GM18526 (cell line): Measurements from ENCODE around the gene C17orf114.

Experiments used
- POLR2A ChIP-seq: IDR thresholded peaks from 3 replicates; pipeline ENCODE4 v1.6.1; 2011; ENCODE audit not compliant: insufficient read length; ENCODE audit errors: extremely low read depth

C17orf114 gene

DNA sequence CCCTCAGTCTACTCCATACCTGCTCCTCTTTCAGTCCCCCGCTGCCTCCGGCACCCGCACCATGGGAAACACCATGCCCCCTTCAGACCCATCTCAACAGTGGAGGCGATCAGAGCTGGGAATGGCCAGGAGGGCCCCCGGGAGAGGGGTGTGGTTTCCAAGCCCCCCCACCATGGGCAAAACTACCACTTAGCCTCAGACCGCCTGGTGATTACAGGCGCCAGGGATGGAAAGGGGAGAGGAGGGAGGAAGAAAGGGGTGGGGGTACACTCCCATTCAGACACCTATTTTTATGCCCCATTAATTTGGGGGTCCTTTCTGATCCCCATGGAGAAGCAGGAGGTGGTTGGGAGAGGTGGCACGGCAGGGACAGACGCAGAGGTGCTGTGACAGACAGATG is at the start of gene C17orf114:
C17orf114 (minus strand) TSS at position 101 of the 400 bp plus-strand sequence.
- no peak for TF ChIP-seq POLR2A

DNA sequence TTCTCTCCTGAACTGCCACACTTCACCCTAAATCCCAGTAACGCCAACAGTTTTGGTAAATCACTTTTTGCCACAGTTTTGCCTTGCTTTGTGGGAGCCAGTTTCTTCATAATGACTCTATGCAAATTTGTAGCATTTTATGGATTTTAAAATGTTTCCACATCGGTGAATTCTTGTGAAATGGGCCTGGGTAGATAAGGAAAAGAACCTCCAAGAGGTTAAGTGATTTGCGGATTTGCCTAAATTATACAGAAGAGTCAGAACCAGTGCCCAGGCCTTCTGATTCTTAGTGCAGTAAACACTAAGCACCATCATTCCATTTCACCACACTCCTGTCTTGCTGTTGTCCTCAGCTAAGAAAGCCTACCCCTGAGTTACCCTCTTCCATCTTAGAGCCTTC is 49.0 kb upstream of the C17orf114 start:
- no peak for TF ChIP-seq POLR2A

DNA sequence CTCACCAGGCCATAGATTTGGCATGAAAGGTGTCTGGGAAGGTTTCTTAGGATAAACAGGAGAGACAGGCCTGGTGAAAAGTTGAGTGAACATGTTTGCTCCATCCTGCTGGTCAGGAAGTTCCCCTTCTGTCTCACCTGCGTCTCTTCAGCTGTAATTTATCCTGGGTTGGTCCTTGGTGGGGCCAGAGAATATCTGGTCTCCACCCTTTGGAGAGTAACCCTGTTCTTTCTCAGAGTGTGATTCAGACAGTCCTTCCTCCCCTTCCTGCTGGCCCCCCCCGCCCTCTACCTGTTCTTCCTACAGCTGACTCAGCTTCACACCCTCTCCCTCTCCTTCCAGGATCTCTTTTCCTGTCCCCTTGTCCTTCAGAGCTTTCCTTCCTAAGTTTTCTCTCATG is 48.1 kb upstream of the C17orf114 start:
- TF ChIP-seq POLR2A = no peak

DNA sequence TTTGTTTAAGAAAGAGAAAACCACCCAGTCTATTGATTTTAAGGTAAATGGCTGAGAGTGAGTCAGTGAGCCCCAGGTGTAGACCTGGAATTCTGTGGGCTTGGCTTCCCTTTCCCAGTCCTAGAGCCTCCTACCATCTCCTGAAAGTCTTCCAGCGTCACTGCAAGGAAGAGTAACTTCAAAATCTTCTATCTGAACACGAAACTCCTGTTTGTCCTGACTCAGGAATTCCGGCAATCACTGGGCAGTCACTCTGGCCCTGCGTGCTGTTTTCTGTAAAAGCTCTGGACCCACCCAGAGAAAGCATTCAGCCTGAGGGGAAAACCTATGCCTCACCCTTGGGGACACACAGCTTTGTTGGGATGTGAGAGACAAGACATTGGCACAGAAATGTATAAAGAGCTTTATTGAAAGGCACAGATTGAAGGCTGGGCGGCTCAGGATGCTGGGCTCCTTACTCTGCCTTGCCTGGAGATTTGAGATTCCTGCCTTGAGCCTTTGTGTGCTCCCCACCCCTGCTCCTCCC is 46.9 kb upstream of the C17orf114 start:
- TF ChIP-seq POLR2A = no peak

DNA sequence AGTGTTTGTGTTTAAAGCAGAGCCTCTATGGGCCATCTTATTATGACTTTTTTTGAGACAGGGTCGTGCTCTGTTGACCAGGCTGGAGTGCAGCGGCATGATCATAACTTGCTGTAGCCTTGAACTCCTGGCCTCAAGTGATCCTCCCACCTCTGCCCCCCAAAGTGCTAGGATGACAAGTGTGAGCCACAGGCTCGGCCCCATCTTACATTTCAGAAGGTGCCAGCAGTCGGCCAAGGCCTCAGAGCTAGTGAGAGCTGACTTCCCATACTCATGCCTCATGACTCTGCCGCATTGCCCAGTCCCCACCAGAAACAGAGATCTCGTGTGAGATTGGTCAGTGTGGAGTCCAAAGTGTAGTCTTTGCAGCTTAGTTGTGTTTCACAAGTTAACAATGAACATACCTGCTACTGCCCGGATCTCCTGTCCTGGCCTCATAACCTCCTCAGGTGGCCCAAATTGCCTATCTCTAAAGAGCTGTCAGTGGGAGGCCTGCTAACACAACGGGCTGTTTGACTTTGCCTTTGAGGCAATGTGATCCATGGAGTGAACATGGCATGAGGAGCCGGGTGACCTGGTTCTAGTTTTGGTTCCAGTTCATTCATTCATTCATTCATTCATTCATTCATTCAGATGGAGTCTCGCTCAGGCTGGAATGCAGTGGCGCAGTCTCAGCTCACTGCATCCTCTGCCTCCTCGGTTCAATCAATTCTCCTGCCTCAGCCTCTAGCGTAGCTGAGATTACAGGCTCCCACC is 44.7 kb upstream of the C17orf114 start:
- TF ChIP-seq POLR2A = no peak

DNA sequence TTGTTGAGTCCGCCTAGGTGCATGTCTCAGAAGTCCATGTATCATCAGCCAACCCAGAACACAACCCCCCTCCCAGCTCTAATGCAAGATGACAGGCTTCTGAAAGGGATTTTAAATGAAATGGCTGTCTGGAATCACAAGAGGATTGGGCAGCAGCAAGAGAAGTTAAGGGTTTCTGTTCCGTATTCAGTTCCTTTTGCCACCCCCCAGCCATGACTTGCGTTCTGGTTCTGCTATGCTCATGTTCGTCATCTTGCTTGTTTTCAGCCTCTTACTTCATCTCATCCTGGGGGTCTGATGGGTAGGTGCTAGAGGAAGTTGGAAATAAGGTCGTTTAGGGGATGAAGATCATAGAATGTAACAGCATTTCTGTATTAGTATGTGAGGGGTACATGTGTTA is 43.0 kb upstream of the C17orf114 start:
- no peak for TF ChIP-seq POLR2A

DNA sequence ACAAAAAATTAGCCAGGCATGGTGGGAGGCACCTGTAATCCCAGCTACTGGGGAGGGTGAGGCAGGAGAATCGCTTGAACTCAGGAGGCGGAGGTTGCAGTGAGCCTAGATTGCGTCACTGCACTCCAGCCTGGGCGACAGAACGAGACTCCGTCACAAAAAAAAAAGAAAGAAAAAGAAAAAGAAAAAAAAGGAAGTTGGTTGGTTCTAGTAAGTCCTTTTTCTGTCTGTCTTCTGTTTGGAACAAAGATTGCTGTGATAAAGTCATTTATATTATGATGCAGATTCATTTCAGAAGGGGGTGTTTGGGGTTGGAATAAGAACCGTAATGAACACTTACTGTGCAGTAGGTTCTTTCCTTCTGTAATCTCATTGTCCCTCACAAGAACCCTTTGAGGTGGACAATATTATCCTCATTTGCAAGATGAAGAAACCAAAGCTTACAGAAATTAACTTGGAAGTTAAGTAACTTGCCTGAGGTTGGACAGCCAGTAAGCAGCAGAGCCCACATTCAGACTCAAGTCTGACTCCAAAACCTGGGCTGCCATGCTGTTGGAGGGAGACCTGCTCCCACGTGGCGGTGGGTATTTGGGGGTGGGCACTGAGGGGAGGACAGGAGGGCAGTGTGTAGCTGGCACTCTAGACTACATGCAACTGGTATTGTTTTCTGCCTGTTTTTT is 41.3 kb upstream of the C17orf114 start:
- no peak for TF ChIP-seq POLR2A

DNA sequence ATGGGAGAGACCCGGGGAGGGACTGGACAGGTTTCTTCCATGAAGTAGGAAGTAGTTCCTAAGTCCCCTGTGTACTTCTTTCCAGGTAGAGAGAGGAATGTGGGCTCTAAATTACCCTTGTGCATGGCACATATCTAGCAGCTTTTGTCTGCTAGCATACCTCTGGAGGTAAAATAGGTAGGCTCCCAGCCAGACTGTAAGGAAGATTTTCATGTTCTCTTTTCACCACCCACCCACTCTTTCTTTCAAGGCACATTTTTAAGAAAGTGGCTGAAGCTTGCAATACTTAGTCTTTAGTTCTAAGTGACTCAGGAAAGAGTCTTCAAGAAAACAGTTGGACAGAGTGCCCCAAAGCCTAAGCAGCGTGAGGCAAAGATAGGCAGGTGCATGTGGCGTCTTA is 40.2 kb upstream of the C17orf114 start:
- no peak for TF ChIP-seq POLR2A

DNA sequence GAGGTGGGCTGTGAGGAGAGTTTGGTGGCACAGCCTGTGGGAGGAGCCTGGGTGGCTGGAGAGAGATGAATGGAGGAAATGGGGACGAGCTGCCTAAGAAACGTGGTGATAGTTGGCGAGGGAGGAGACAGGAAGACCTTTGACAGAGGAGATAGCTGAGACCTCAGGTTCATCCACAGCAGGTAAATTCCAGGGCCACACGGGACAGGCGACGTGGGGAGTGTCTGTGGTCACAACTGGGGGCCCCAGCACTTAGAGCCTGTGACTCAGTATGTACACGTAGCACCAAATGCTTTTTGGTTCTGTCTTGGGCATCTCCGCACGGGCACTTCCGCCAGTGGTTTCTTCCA is 38.7 kb upstream of the C17orf114 start:
- no peak for TF ChIP-seq POLR2A

DNA sequence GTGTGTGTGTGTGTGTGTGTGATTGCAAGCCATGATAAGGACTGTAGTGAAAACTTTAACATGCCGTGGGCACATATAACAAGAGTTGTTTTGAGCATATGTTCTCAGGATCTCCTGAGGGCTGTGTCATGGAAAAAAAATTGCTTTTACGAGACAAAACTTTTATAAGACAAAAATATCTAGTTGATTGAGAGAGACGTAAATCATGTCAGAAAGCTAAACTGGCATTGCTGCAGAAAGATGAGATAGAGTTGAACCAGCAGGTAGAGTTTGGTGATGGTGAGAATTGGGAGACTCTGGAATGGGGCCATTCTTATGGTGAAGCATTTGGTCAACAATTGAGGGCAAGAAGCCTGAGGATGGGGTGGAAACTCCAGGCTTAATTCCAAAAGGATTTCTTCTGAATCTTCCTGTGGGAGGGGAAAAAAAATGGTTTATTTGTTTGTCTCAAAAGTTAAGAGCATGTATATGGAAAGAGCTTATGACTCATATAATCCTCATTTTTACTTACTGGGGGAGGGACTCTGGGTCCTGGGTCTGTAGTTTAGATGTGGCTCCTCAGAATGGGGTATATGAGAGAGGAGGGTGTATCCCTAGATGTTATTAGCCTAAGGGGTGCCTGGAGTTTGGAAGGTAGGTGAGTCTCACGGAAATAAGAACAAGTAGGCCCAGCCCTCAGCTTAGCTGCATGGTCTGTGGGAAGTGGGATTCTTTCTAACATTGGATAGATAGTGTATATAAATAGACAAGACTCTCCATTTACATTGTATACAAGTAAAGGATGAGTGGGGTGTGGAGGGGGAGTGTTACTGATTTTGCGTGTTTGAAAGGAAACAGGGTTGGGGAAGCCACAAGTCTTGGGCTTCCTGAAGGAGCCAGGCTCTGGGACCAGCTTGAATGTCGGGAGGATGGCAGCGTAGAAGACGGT is 38.1 kb upstream of the C17orf114 start:
- no peak for TF ChIP-seq POLR2A

DNA sequence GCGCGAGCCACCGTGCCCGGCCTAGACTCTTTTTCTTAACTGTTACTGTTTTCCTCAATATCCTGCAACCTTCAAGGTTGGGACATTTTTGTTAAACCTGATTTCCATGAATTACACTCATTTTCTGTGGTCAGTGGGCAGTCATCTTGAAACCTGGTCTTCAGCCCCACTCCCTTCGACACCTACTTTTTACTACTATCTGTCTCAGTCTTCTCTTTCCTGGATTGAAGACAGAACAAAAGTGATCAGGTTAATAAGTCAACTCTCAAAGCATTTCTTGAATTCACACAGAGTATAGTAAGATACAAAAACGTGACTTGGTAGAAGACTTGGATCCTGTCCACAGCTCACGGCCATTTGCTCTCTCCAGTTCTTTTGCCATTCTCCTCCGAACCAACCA is 37.1 kb upstream of the C17orf114 start:
- no peak for TF ChIP-seq POLR2A

DNA sequence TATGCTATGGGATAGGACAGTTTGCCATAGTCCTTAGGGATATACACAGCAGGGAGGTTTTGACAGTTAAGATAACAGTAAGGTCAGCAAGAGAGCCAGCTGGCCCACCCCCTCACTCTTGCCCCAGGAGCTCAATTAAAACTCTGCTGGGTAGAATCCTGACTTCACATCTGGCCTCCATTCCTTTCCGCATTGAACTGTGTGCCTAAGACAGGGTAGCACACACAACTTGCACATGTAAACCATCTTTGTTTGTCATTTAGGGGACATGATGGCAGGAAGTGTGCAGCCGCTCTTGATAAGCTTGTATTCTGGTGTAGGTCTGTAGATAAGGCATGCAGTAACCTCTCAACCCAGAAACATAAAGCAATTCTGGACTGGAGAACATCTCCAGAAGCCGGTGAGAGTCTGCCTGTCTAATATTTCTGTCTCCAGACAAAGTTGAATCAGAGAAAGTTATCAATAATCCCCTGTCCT is 36.2 kb upstream of the C17orf114 start:
- no peak for TF ChIP-seq POLR2A

DNA sequence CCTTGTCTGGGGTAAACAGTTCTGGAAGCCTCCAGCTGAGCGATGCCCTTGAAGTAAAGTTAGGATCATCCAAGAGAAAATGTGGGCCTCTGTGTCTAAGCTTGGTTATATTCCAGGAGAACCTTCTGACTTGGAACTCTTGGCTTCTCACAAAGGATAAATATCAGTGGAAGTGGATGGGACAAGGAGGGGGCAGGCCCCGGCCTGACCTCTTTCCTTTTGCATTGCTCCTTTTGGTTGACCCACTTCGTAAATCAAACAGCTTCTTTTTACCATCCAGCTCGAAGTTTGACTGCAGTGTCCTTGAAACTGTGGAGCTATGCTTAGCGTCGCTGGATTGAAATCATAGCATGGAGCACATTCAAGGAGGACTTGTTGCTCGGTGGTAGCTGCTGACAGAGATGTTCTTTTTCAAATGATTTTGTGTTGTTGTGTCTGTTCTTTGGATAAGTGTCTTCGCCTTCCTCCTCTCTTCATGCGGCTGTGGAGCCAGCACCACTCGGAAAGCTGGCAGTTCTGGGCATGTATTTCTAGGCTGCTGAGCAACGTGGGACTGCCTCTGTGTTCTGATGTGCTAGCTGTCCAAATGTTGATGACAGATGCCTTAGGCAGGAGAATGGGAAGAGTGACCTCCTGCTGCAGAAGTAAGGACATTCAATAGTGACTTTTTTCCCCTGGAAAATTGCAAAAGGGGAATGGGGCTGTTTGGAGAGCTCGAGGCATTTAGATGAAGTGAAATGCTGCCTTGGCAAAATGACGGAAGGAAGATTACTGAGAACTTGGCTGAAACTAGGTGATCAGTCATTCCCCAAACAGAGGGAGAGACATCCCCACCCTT is 35.6 kb upstream of the C17orf114 start:
- TF ChIP-seq POLR2A = no peak

DNA sequence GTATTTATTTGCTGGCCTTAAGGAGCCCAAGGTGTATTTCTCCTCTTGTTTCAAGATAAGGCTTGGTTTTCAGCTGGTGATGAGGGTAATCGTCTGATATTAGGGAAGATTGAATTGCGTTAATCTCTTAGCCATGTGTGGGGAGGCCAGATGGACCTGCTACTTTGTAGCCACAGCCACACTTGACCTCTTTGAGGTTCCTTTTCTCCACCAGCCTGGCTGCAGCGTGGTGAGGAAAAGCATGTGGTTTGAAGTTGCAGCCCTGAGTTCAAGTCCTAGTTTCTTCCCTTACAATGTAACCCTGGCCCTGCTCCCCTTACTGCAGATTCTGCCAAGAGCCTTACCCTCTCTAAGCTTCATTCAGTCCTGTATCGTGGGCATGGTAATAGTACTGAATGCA is 34.1 kb upstream of the C17orf114 start:
- TF ChIP-seq POLR2A = no peak

DNA sequence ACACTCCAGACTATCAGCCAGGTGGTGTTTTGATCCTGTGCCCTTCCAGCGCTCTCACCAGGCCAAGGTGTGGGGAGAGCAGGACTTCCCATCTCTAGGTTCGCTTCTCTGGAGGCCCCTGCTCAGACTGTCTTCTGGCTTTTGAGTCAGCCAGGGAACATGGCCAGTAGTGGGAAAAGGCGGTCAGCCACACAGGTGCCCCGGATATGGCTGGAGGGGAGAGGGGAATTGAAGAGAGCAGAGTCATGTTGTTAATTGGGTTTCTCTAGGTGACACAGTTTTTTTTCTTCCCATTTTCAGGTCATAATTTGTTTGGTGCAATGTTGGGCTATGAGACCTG is 32.5 kb upstream of the C17orf114 start:
- no peak for TF ChIP-seq POLR2A
